ENCODE measurements around the gene CACNA1I. TPM values are rescaled to one million over a fixed set of nuclear protein-coding genes. Genes with fewer than 3 reads are reported as not detected.

CACNA1I gene
- total RNA-seq, 1 experiment from 2014 or later: 0.02 TPM

- no peak for DNase-seq (ENCODE audit: unreplicated experiment)
- intact Hi-C loops (cut with micrococcal nuclease): no loop called here
- no TSS peak for BruUV-seq (replicated peaks)
- Mint-ChIP-seq H3K4me1 (ENCODE audit: insufficient read depth, unreplicated experiment) (no peaks in the 10 kb centered on the region), H3K27me3 (ENCODE audit: insufficient read depth, unreplicated experiment) (peaks cover 52% of the 10 kb centered on the region), H3K4me3 (ENCODE audit: unreplicated experiment) (no peak overlapping the region), H3K36me3 (ENCODE audit: insufficient read depth, unreplicated experiment) (no peaks in the 10 kb centered on the region), H3K27ac (ENCODE audit: low read depth, unreplicated experiment) (no peak overlapping the region), H3K9me3 (ENCODE audit: unreplicated experiment) (no peaks in the 10 kb centered on the region)
- TF ChIP-seq CTCF (IDR thresholded peaks at IDR 0.05; ENCODE audit: unreplicated experiment): no peak
- CTCF ChIA-PET: interaction anchor here (0.6 kb wide), 1 partner anchor 1504 kb away, joined by 3 read pairs; no protein-coding TSS in a partner anchor
- POLR2A ChIA-PET: no interaction called here
Measured at GRCh38 chr22:39617970-39618757, 47.6 kb downstream of the CACNA1I start.

- no peak for TF ChIP-seq CTCF (IDR thresholded peaks at IDR 0.05; ENCODE audit: unreplicated experiment)
- BruUV-seq (replicated peaks): no TSS peak
- no peak overlapping the region for H3K4me3 Mint-ChIP-seq (ENCODE audit: unreplicated experiment)
- H3K27ac Mint-ChIP-seq (ENCODE audit: low read depth, unreplicated experiment): no peak overlapping the region
- ChIA-PET CTCF (no interaction called here), POLR2A (no interaction called here)
- no peaks in the 10 kb centered on the region for H3K36me3 Mint-ChIP-seq (ENCODE audit: insufficient read depth, unreplicated experiment)
- H3K9me3 Mint-ChIP-seq (ENCODE audit: unreplicated experiment): no peaks in the 10 kb centered on the region
- H3K27me3 Mint-ChIP-seq (ENCODE audit: insufficient read depth, unreplicated experiment): peaks cover 51% of the 10 kb centered on the region
- no peaks in the 10 kb centered on the region for H3K4me1 Mint-ChIP-seq (ENCODE audit: insufficient read depth, unreplicated experiment)
- intact Hi-C loops (cut with micrococcal nuclease): no loop called here
- no peak for DNase-seq (ENCODE audit: unreplicated experiment)
Measured at GRCh38 chr22:39618996-39619530, 48.5 kb downstream of the CACNA1I start.

GRCh38 chr22:39620924-39621690, 50.6 kb downstream of the CACNA1I start:
- H3K27ac Mint-ChIP-seq (ENCODE audit: low read depth, unreplicated experiment): no peak overlapping the region
- H3K36me3 Mint-ChIP-seq (ENCODE audit: insufficient read depth, unreplicated experiment): no peaks in the 10 kb centered on the region
- no peak for DNase-seq (ENCODE audit: unreplicated experiment)
- H3K4me3 Mint-ChIP-seq (ENCODE audit: unreplicated experiment): no peak overlapping the region
- CTCF ChIA-PET: interaction anchor here (2.0 kb wide), 1 partner anchor 403 kb away, joined by 6 read pairs; no protein-coding TSS in a partner anchor
- no peaks in the 10 kb centered on the region for H3K4me1 Mint-ChIP-seq (ENCODE audit: insufficient read depth, unreplicated experiment)
- no peaks in the 10 kb centered on the region for H3K9me3 Mint-ChIP-seq (ENCODE audit: unreplicated experiment)
- BruUV-seq (replicated peaks): no TSS peak
- POLR2A ChIA-PET: no interaction called here
- TF ChIP-seq CTCF (IDR thresholded peaks at IDR 0.05; ENCODE audit: unreplicated experiment): no peak
- H3K27me3 Mint-ChIP-seq (ENCODE audit: insufficient read depth, unreplicated experiment): peaks cover 34% of the 10 kb centered on the region
- intact Hi-C loops (cut with micrococcal nuclease): loop anchor here (10.0 kb wide), 1 partner anchor 314 kb away; no protein-coding TSS in a partner anchor

- Mint-ChIP-seq H3K27ac (ENCODE audit: low read depth, unreplicated experiment) (no peak overlapping the region), H3K4me1 (ENCODE audit: insufficient read depth, unreplicated experiment) (no peaks in the 10 kb centered on the region), H3K27me3 (ENCODE audit: insufficient read depth, unreplicated experiment) (peaks cover 34% of the 10 kb centered on the region), H3K4me3 (ENCODE audit: unreplicated experiment) (no peak overlapping the region), H3K9me3 (ENCODE audit: unreplicated experiment) (no peaks in the 10 kb centered on the region), H3K36me3 (ENCODE audit: insufficient read depth, unreplicated experiment) (no peaks in the 10 kb centered on the region)
- BruUV-seq (replicated peaks): no TSS peak
- POLR2A ChIA-PET: no interaction called here
- intact Hi-C loops (cut with micrococcal nuclease): loop anchor here (10.0 kb wide), 1 partner anchor 313 kb away; no protein-coding TSS in a partner anchor
- CTCF ChIA-PET: interaction anchor here (2.0 kb wide), 1 partner anchor 402 kb away, joined by 6 read pairs; no protein-coding TSS in a partner anchor
- DNase-seq (ENCODE audit: unreplicated experiment): peak; percentile 16
- no peak for TF ChIP-seq CTCF (IDR thresholded peaks at IDR 0.05; ENCODE audit: unreplicated experiment)
Measured at GRCh38 chr22:39621826-39622225, 51.3 kb downstream of the CACNA1I start.

All from MCF 10A (cell line).